ENCODE measurements around the gene CBX5. TPM values are rescaled to one million over a fixed set of nuclear protein-coding genes. Genes with fewer than 3 reads are reported as not detected.
"Not testable (repeated sequence)": the region's sequence is repeated elsewhere in the genome, so short reads cannot be mapped to it uniquely, and the experiment has no call there.

Gene CBX5
- total RNA-seq, 1 donor from 2014 or later = 219 TPM

GRCh38 chr12:54189198-54189539 lies 90.8 kb downstream of the CBX5 start:
- peaks cover 49% of the 10 kb centered on the region for H3K4me1 Mint-ChIP-seq
- H3K27me3 Mint-ChIP-seq (ENCODE audit: low read depth) = no peaks in the 10 kb centered on the region
- TF ChIP-seq, protein P1, sequence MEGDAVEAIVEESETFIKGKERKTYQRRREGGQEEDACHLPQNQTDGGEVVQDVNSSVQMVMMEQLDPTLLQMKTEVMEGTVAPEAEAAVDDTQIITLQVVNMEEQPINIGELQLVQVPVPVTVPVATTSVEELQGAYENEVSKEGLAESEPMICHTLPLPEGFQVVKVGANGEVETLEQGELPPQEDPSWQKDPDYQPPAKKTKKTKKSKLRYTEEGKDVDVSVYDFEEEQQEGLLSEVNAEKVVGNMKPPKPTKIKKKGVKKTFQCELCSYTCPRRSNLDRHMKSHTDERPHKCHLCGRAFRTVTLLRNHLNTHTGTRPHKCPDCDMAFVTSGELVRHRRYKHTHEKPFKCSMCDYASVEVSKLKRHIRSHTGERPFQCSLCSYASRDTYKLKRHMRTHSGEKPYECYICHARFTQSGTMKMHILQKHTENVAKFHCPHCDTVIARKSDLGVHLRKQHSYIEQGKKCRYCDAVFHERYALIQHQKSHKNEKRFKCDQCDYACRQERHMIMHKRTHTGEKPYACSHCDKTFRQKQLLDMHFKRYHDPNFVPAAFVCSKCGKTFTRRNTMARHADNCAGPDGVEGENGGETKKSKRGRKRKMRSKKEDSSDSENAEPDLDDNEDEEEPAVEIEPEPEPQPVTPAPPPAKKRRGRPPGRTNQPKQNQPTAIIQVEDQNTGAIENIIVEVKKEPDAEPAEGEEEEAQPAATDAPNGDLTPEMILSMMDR (IDR thresholded peaks at IDR 0.05; ENCODE audit: unreplicated experiment) = no peak
- no peaks in the 10 kb centered on the region for H3K9me3 Mint-ChIP-seq
- peak overlapping the region; percentile 87 for H3K4me3 Mint-ChIP-seq
- no peak for DNase-seq (ENCODE audit: low spot score in 2 of 2, unreplicated experiment in 2 of 2)
- peaks cover 2% of the 10 kb centered on the region for H3K36me3 Mint-ChIP-seq
- peak overlapping the region; percentile 40 for H3K27ac Mint-ChIP-seq

- H3K36me3 Mint-ChIP-seq = peaks cover 6% of the 10 kb centered on the region
- peaks cover 32% of the 10 kb centered on the region for H3K4me1 Mint-ChIP-seq
- no peaks in the 10 kb centered on the region for H3K27me3 Mint-ChIP-seq (ENCODE audit: low read depth)
- peak overlapping the region; percentile 61 for H3K4me3 Mint-ChIP-seq
- H3K9me3 Mint-ChIP-seq = no peaks in the 10 kb centered on the region
- H3K27ac Mint-ChIP-seq = peak overlapping the region; percentile 25
- no peak for DNase-seq (ENCODE audit: low spot score in 2 of 2, unreplicated experiment in 2 of 2)
- TF ChIP-seq, protein P1 (IDR thresholded peaks at IDR 0.05; ENCODE audit: unreplicated experiment) = no peak
Observed at GRCh38 chr12:54187075-54187474, 92.8 kb downstream of the CBX5 start.

DNA sequence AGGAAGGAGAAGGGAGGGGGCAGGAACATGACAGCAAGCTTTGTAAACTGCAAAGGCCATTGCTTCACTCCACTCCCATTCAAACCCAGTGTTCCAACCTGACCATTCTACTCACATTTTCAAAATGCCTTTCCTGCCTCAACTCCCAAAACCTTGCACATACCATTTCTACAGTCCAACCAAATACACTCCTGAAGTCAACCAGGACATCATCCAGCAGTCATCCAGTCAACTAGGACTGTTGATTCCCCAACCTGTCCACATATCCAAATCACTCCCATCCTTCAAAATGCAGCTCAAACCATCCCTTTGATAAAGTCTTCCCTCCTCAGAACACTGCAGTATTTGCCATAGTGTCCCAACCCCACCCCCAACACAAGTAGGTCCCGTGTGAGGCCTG lies 94.0 kb downstream of the CBX5 start:
- H3K4me1 Mint-ChIP-seq = peaks cover 22% of the 10 kb centered on the region
- peaks cover 12% of the 10 kb centered on the region for H3K36me3 Mint-ChIP-seq
- DNase-seq (ENCODE audit: low spot score in 2 of 2, unreplicated experiment in 2 of 2) = no peak
- H3K4me3 Mint-ChIP-seq = no peak overlapping the region
- TF ChIP-seq, protein P1 (IDR thresholded peaks at IDR 0.05; ENCODE audit: unreplicated experiment) = no peak
- H3K9me3 Mint-ChIP-seq = no peaks in the 10 kb centered on the region
- no peak overlapping the region for H3K27ac Mint-ChIP-seq
- no peaks in the 10 kb centered on the region for H3K27me3 Mint-ChIP-seq (ENCODE audit: low read depth)

DNA sequence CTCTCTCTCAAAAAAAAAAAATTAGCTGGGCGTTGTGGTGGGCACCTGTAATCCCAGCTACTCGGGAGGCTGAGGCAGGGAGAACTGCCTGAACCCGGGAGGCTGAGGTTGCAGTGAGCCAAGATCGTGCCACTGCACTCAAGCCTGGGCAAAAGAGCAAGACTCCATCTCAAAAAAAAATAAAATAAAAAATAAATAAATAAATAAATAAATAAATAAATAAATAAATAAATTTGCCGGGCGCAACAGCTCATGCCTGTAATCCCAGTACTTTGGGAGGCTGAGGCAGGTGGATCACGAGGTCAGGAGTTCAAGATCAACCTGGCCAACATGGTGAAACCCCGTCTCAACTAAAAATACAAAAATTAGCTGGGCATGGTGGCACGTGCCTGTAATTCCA lies 94.6 kb downstream of the CBX5 start:
- H3K27ac Mint-ChIP-seq; H3K9me3 Mint-ChIP-seq; H3K4me3 Mint-ChIP-seq; DNase-seq (ENCODE audit: low spot score in 2 of 2, unreplicated experiment in 2 of 2); H3K27me3 Mint-ChIP-seq (ENCODE audit: low read depth): not testable (repeated sequence)
- H3K4me1 Mint-ChIP-seq = peaks cover 16% of the 10 kb centered on the region
- H3K36me3 Mint-ChIP-seq = peaks cover 12% of the 10 kb centered on the region

GRCh38 chr12:54184024-54184805 lies 95.7 kb downstream of the CBX5 start:
- H3K27me3 Mint-ChIP-seq (ENCODE audit: low read depth) = no peaks in the 10 kb centered on the region
- H3K4me1 Mint-ChIP-seq = peaks cover 16% of the 10 kb centered on the region
- H3K9me3 Mint-ChIP-seq = no peaks in the 10 kb centered on the region
- DNase-seq (ENCODE audit: low spot score in 2 of 2, unreplicated experiment in 2 of 2) = no peak
- no peak overlapping the region for H3K27ac Mint-ChIP-seq
- no peak overlapping the region for H3K4me3 Mint-ChIP-seq
- TF ChIP-seq, protein P1 (IDR thresholded peaks at IDR 0.05; ENCODE audit: unreplicated experiment) = no peak
- peaks cover 15% of the 10 kb centered on the region for H3K36me3 Mint-ChIP-seq

DNA sequence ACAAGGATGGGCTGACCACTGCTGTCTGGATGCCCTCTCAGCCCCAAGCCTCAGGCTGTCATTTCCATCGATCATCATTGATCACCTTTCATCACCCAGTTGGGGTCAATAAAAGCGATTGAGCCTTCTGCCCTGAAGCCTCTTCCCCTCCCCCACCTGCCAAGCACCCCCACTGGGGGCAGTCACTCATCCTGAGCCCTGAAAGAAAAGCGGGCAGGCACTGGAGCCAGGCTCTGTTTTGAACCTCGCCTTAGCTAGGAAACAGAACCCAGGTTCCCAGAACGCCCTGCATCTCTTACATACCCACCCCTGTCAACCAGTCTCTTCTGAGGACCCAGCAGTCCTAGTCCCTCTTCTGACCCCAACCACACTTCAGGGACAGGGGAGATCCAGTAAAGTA lies 96.9 kb downstream of the CBX5 start:
- TF ChIP-seq, protein P1 (IDR thresholded peaks at IDR 0.05; ENCODE audit: unreplicated experiment) = no peak
- no peaks in the 10 kb centered on the region for H3K27me3 Mint-ChIP-seq (ENCODE audit: low read depth)
- no peak overlapping the region for H3K4me3 Mint-ChIP-seq
- H3K9me3 Mint-ChIP-seq = no peaks in the 10 kb centered on the region
- no peak for DNase-seq (ENCODE audit: low spot score in 2 of 2, unreplicated experiment in 2 of 2)
- H3K27ac Mint-ChIP-seq = no peak overlapping the region
- H3K4me1 Mint-ChIP-seq = peaks cover 11% of the 10 kb centered on the region
- H3K36me3 Mint-ChIP-seq = peaks cover 15% of the 10 kb centered on the region
